HCT116 (cell line): ENCODE measurements around the gene NOC4L. TPM values are rescaled to one million over a fixed set of nuclear protein-coding genes. Genes with fewer than 3 reads are reported as not detected.

Source experiments
- ATAC-seq: fragments of 200-7000 bp; cut with Tn5 transposase; 2 replicates; pipeline ENCODE4 v1.9.1; 2020; ENCODE audit warnings: mild to moderate bottlenecking, moderate library complexity
- BruUV-seq: library from RNA; stranded (reverse); fragments of 400-500 nt; replicated peaks from 2 replicates; lab custom pipeline; 2021; lab: Mats Ljungman, UMichigan
- CTCF ChIA-PET: fragments of 300-600 bp; sonication (Branson Sonifier 250); formaldehyde crosslinking; loops from one replicate; lab custom pipeline; 2021; ENCODE audit warnings: antibody characterized with exemption; lab: Charles Lee
- POLR2A ChIA-PET: fragments of 300-600, 350-600 bp; sonication (Branson Sonifier 250); formaldehyde crosslinking; loops from one replicate; lab custom pipeline; 2021; ENCODE audit warnings: antibody characterized with exemption; lab: Charles Lee
- RAD21 ChIA-PET, 2 experiments: fragments of 300-600 bp; sonication (Branson Sonifier 250); formaldehyde crosslinking; loops; one replicate each; lab custom pipeline; 2023; ENCODE audit warnings: low total read pairs in 2 of 2; ENCODE audit not compliant: uncharacterized antibody in 2 of 2, unreplicated experiment in 2 of 2, low non-redundant PET in 1 of 2; lab: Charles Lee
- DNase-seq: peaks from one replicate; pipeline ENCODE4 v3.0.0-alpha.2; 2010; ENCODE audit warnings: low read depth, low spot score
- H2AFZ ChIP-seq: fragments of 200-600 bp; shearing (Covaris generic), sonication (generic); 2 replicates; pipeline ENCODE4 v1.6.1; 2017; ENCODE audit warnings: low read depth, mixed run types, mixed read lengths, antibody characterized with exemption, low read length; ENCODE audit not compliant: poor library complexity, severe bottlenecking
- H3K27ac ChIP-seq: 2 replicates; pipeline ENCODE4 v1.5.1; 2012; ENCODE audit warnings: low read depth, low read length
- H3K27me3 ChIP-seq: fragments of 200-600 bp; sonication (generic); 2 replicates; pipeline ENCODE4 v1.6.1; 2016; ENCODE audit warnings: mixed run types, low read length, mixed read lengths; ENCODE audit not compliant: insufficient read depth
- H3K36me3 ChIP-seq, 2 experiments: fragments of 200-500 bp in 1 of 2; fragments of 200-600 bp in 1 of 2; sonication (Bioruptor generic) in 1 of 2; sonication (generic) in 1 of 2; 2 replicates each; pipeline versions ENCODE4 v1.5.1 to v1.6.1; 2014 to 2016; ENCODE audit warnings: low read length in 2 of 2, inconsistent platforms in 1 of 2, mixed read lengths in 1 of 2, mixed run types in 1 of 2; ENCODE audit not compliant: insufficient read depth in 2 of 2, control insufficient read depth in 1 of 2
- H3K4me1 ChIP-seq, 2 experiments: fragments of 200-600 bp in 1 of 2; sonication (generic) in 1 of 2; 2 replicates each; pipeline versions ENCODE4 v1.5.1 to v1.6.1; 2012 to 2017; ENCODE audit warnings: low read length in 2 of 2, inconsistent platforms in 1 of 2, mild to moderate bottlenecking in 1 of 2, mixed read lengths in 1 of 2, mixed run types in 1 of 2, moderate library complexity in 1 of 2; ENCODE audit not compliant: insufficient read depth in 2 of 2, control insufficient read depth in 1 of 2
- H3K4me2 ChIP-seq: fragments of 200-600 bp; sonication (generic); 2 replicates; pipeline ENCODE4 v1.6.1; 2017; ENCODE audit warnings: mixed run types, low read length, mixed read lengths
- H3K4me3 ChIP-seq, 2 experiments: fragments of 200-600 bp in 1 of 2; sonication (generic) in 1 of 2; replicated peaks in 1 of 2; 2 replicates each; pipeline ENCODE4 v1.5.1; 2011 to 2016; ENCODE audit warnings: low read length in 2 of 2, control low read depth in 1 of 2, low read depth in 1 of 2, mild to moderate bottlenecking in 1 of 2, mixed read lengths in 1 of 2, mixed run types in 1 of 2
- H3K79me2 ChIP-seq: fragments of 200-600 bp; sonication (generic); 2 replicates; pipeline ENCODE4 v1.6.1; 2017; ENCODE audit warnings: mild to moderate bottlenecking, mixed run types, low read length, moderate library complexity, mixed read lengths; ENCODE audit not compliant: insufficient read depth
- H3K9ac ChIP-seq: fragments of 200-600 bp; sonication (generic); 2 replicates; pipeline ENCODE4 v1.6.1; 2016; ENCODE audit warnings: low read length, mixed read lengths
- H3K9me2 ChIP-seq: fragments of 200-600 bp; sonication (generic), shearing (Covaris generic); 2 replicates; pipeline ENCODE4 v1.6.1; 2017; ENCODE audit warnings: mixed run types, mild to moderate bottlenecking, moderate library complexity; ENCODE audit not compliant: insufficient read depth
- H3K9me3 ChIP-seq, 2 experiments: fragments of 200-500 bp in 1 of 2; fragments of 200-600 bp in 1 of 2; sonication (Bioruptor generic) in 1 of 2; sonication (generic) in 1 of 2; 2 replicates each; pipeline ENCODE4 v1.6.1; 2014 to 2017; ENCODE audit warnings: low read length in 2 of 2, mixed read lengths in 2 of 2, inconsistent platforms in 1 of 2, low read depth in 1 of 2, mild to moderate bottlenecking in 1 of 2, mixed run types in 1 of 2, moderate library complexity in 1 of 2; ENCODE audit not compliant: control insufficient read depth in 1 of 2, insufficient read depth in 1 of 2
- H4K20me1 ChIP-seq: fragments of 200-600 bp; sonication (generic), shearing (Covaris generic); 2 replicates; pipeline ENCODE4 v1.6.1; 2017; ENCODE audit warnings: mixed run types, mild to moderate bottlenecking, moderate library complexity; ENCODE audit not compliant: insufficient read depth
- CBX3 ChIP-seq: IDR thresholded peaks from 2 replicates; pipeline ENCODE4 v1.6.1; 2012; ENCODE audit warnings: low read depth
- CTCF ChIP-seq, 3 experiments: fragments of 200-600 bp in 1 of 3; sonication (generic) in 1 of 3; IDR thresholded peaks in 2 of 3; conservative IDR thresholded peaks in 1 of 3; 2 replicates each; pipeline ENCODE4 v1.5.1; 2012 to 2017; ENCODE audit warnings: low read depth in 2 of 3, low read length in 2 of 3, antibody characterized with exemption in 1 of 3, borderline replicate concordance in 1 of 3, control low read depth in 1 of 3, mild to moderate bottlenecking in 1 of 3, mixed read lengths in 1 of 3, mixed run types in 1 of 3, moderate library complexity in 1 of 3; ENCODE audit not compliant: insufficient read depth in 1 of 3
- ELF1 ChIP-seq: IDR thresholded peaks from 2 replicates; pipeline ENCODE4 v1.6.1; 2012; ENCODE audit warnings: low read depth, borderline replicate concordance
- EZH2phosphoT487 ChIP-seq: fragments of 200-600 bp; IDR thresholded peaks from 2 replicates; pipeline ENCODE4 v1.6.1; 2018; ENCODE audit warnings: antibody characterized with exemption, borderline replicate concordance
- SRF ChIP-seq: IDR thresholded peaks from 2 replicates; pipeline ENCODE4 v1.6.1; 2012; ENCODE audit warnings: low read depth
- TCF7L2 ChIP-seq: IDR thresholded peaks from 2 replicates; pipeline ENCODE4 v1.7.0; 2011; ENCODE audit warnings: borderline replicate concordance, inconsistent platforms; ENCODE audit not compliant: insufficient read depth, insufficient read length; ENCODE audit errors: extremely low read depth
- ZNF274 ChIP-seq: fragments of 200-500 bp; sonication (Bioruptor generic); IDR thresholded peaks from 2 replicates; pipeline ENCODE4 v1.6.1; 2014; ENCODE audit warnings: mild to moderate bottlenecking, low read depth, low read length, inconsistent platforms
- intact Hi-C: fragments of 100-400 bp; cut with micrococcal nuclease; formaldehyde crosslinking; loops from 2 replicates; pipeline ENCODE4 v1.10.0; 2022
- total RNA-seq: library from RNA; stranded (reverse); gene quantifications from one replicate; pipeline ENCODE4 v1.2.1, GENCODE V29; 2021; ENCODE audit not compliant: unreplicated experiment
- TF ChIP-seq, protein P1 (sequence below): IDR thresholded peaks from 2 replicates; pipeline ENCODE4 v1.6.1; 2011; ENCODE audit warnings: mild to moderate bottlenecking, low read length, moderate library complexity; ENCODE audit not compliant: insufficient replicate concordance; ENCODE audit errors: extremely low read depth

NOC4L gene
- total RNA-seq, 1 experiment from 2014 or later = 47.6 TPM

- TF ChIP-seq, protein P1, sequence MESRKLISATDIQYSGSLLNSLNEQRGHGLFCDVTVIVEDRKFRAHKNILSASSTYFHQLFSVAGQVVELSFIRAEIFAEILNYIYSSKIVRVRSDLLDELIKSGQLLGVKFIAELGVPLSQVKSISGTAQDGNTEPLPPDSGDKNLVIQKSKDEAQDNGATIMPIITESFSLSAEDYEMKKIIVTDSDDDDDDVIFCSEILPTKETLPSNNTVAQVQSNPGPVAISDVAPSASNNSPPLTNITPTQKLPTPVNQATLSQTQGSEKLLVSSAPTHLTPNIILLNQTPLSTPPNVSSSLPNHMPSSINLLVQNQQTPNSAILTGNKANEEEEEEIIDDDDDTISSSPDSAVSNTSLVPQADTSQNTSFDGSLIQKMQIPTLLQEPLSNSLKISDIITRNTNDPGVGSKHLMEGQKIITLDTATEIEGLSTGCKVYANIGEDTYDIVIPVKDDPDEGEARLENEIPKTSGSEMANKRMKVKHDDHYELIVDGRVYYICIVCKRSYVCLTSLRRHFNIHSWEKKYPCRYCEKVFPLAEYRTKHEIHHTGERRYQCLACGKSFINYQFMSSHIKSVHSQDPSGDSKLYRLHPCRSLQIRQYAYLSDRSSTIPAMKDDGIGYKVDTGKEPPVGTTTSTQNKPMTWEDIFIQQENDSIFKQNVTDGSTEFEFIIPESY = no peak
- TF ChIP-seq ELF1 (no peak), CBX3 (no peak), SRF (no peak), ZNF274 (no peak)
These were observed 25.4 kb upstream of the NOC4L start (continued) for GRCh38 chr12:132118876-132119275.

DNA sequence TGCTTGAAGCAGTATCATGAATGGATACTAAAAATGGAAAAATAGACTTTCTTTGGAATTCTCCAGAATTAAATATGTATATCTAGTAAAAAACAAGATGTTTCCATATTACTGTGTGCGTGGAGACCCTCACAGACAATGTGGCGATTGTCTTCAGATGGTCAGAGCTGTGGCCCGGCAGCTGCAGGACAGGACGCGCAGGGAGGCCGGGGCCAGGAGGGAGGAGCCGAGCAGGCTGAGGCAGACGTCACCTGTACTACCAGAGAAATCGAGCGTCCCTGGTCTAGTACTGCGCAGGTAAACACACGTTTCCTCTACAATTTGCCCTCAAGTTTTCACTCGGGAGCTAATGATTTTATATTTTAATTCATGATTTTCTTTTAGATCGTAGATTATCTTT, 23.0 kb upstream of the NOC4L start:
- Histone ChIP-seq H3K27me3 (no peaks in the 10 kb centered on the region), H3K79me2 (no peaks in the 10 kb centered on the region), H3K36me3 (peaks cover 0 to 6% of the 10 kb centered on the region in 2 experiments; a peak in 1 of 4 replicates), H3K4me2 (no peak overlapping the region), H3K9me3 (no peaks in the 10 kb centered on the region), H3K4me3 (no peak overlapping the region), H4K20me1 (no peaks in the 10 kb centered on the region), H3K4me1 (no peaks in the 10 kb centered on the region), H3K9me2 (no peaks in the 10 kb centered on the region), H2AFZ (no peak overlapping the region), H3K27ac (no peak overlapping the region), H3K9ac (no peak overlapping the region)
- RAD21 ChIA-PET = no interaction called here
- no TSS peak for BruUV-seq
- intact Hi-C loops = no loop called here
- ATAC-seq = no peak
- POLR2A ChIA-PET = no interaction called here
- CTCF ChIA-PET = no interaction called here
- DNase-seq = no peak
- TF ChIP-seq TCF7L2 (no peak), CTCF (IDR thresholded peaks at IDR 0.05 in 2 of 3, conservative IDR thresholded peaks at IDR 0.05 in 1 of 3; ENCODE audit: borderline replicate concordance in 1 of 3, insufficient read depth in 1 of 3, low read depth in 2 of 3, low read length in 2 of 3) (no peak), EZH2phosphoT487 (no peak)
